HepG2 (cell line): ENCODE data around the gene PEX14.

Experiments
- ATF3 ChIP-seq: sonication (generic); formaldehyde crosslinking; IDR thresholded peaks from 2 replicates; pipeline ENCODE4 v1.4.0; 2020; ENCODE audit warnings: missing genetic modification reagents
- DBP ChIP-seq: sonication (generic); formaldehyde crosslinking; IDR thresholded peaks from 2 replicates; pipeline ENCODE4 v1.4.0; 2020; ENCODE audit warnings: missing genetic modification reagents; ENCODE audit errors: not compliant biosample characterization
- JUN ChIP-seq: sonication (generic); formaldehyde crosslinking; IDR thresholded peaks from 2 replicates; pipeline ENCODE4 v1.4.0; 2020; ENCODE audit warnings: mild to moderate bottlenecking, missing genetic modification reagents
- MAX ChIP-seq: IDR thresholded peaks from 2 replicates; pipeline ENCODE4 v1.6.1; 2012; ENCODE audit warnings: inconsistent platforms
- POLR2AphosphoS5 ChIP-seq: IDR thresholded peaks from 2 replicates; pipeline ENCODE4 v1.6.1; 2012; ENCODE audit warnings: low read depth, low read length
- RFX5 ChIP-seq: IDR thresholded peaks from 2 replicates; pipeline ENCODE4 v1.6.1; 2011; ENCODE audit warnings: low read depth, low read length, improper control_type of control experiment
- TCF7L2 ChIP-seq: IDR thresholded peaks from 2 replicates; pipeline ENCODE4 v1.6.1; 2011; ENCODE audit warnings: mild to moderate bottlenecking, low read depth, low read length, moderate library complexity
- THAP11 ChIP-seq: IDR thresholded peaks from 2 replicates; pipeline ENCODE4 v1.6.1; 2016; ENCODE audit warnings: missing biosample characterization, missing genetic modification reagents
- ZNF646 ChIP-seq: sonication (generic); formaldehyde crosslinking; IDR thresholded peaks from 2 replicates; pipeline ENCODE4 v1.9.0; 2021; ENCODE audit warnings: mild to moderate bottlenecking, missing genetic modification reagents

- TF ChIP-seq ATF3 (CRISPR knock-in tag), result no peak
- TF ChIP-seq RFX5, result no peak
- no peak for TF ChIP-seq JUN (CRISPR knock-in tag)
- no peak for TF ChIP-seq TCF7L2
- no peak for TF ChIP-seq THAP11 (CRISPR knock-in tag)
- no peak for TF ChIP-seq ZNF646 (CRISPR knock-in tag)
- no peak for TF ChIP-seq DBP (CRISPR knock-in tag)
- TF ChIP-seq MAX, result no peak
- no peak for TF ChIP-seq POLR2AphosphoS5
Measured at GRCh38 chr1:10456048-10456447, 18.7 kb upstream of the PEX14 start.
